PFSK-1 (cell line): Measurements from ENCODE around the gene FBXW11.

Experiments
- POLR2AphosphoS5 ChIP-seq: IDR thresholded peaks from 2 replicates; pipeline ENCODE4 v1.6.1; 2012; ENCODE audit warnings: low read depth, mild to moderate bottlenecking, control low read depth, low read length, moderate library complexity
- TF ChIP-seq, protein P1 (sequence below), 2 experiments: IDR thresholded peaks; 2 replicates each; pipeline versions ENCODE4 v1.6.1 to v1.8.0; 2011 to 2012; ENCODE audit warnings: low read depth in 2 of 2, low read length in 2 of 2, control low read depth in 1 of 2, inconsistent platforms in 1 of 2, mild to moderate bottlenecking in 1 of 2, moderate library complexity in 1 of 2; ENCODE audit not compliant: insufficient read depth in 1 of 2

DNA sequence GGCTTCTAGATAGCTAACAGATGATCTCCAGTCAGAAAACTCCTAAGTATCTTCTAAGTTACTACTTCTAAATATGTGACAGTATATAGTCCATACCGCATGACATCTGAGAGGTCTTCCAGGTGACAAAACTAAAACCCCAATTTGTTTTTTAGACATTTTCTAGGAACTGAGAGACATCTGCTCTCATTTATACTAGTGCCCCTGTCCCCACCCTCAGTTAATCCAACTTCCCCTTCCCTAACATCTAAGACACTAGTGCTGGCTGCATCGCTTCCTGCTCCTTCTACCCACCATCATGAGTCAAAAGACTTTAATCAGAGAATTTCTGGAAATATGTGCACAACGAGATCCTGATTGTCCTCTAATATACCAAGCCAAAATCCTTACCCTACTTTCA lies 37.9 kb downstream of the FBXW11 start:
- TF ChIP-seq POLR2AphosphoS5: no peak
- TF ChIP-seq, protein P1, sequence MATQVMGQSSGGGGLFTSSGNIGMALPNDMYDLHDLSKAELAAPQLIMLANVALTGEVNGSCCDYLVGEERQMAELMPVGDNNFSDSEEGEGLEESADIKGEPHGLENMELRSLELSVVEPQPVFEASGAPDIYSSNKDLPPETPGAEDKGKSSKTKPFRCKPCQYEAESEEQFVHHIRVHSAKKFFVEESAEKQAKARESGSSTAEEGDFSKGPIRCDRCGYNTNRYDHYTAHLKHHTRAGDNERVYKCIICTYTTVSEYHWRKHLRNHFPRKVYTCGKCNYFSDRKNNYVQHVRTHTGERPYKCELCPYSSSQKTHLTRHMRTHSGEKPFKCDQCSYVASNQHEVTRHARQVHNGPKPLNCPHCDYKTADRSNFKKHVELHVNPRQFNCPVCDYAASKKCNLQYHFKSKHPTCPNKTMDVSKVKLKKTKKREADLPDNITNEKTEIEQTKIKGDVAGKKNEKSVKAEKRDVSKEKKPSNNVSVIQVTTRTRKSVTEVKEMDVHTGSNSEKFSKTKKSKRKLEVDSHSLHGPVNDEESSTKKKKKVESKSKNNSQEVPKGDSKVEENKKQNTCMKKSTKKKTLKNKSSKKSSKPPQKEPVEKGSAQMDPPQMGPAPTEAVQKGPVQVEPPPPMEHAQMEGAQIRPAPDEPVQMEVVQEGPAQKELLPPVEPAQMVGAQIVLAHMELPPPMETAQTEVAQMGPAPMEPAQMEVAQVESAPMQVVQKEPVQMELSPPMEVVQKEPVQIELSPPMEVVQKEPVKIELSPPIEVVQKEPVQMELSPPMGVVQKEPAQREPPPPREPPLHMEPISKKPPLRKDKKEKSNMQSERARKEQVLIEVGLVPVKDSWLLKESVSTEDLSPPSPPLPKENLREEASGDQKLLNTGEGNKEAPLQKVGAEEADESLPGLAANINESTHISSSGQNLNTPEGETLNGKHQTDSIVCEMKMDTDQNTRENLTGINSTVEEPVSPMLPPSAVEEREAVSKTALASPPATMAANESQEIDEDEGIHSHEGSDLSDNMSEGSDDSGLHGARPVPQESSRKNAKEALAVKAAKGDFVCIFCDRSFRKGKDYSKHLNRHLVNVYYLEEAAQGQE (IDR thresholded peaks at IDR 0.05; ENCODE audit: insufficient read depth in 1 of 2, low read depth in 2 of 2, low read length in 2 of 2): no peak
